Measurements from ENCODE around the gene CEMIP. TPM values are rescaled to one million over a fixed set of nuclear protein-coding genes. Genes with fewer than 3 reads are reported as not detected.

The CEMIP gene
- total and polyA plus RNA-seq, 4 donors = 11.6 to 257 (median 62.6) TPM

DNA sequence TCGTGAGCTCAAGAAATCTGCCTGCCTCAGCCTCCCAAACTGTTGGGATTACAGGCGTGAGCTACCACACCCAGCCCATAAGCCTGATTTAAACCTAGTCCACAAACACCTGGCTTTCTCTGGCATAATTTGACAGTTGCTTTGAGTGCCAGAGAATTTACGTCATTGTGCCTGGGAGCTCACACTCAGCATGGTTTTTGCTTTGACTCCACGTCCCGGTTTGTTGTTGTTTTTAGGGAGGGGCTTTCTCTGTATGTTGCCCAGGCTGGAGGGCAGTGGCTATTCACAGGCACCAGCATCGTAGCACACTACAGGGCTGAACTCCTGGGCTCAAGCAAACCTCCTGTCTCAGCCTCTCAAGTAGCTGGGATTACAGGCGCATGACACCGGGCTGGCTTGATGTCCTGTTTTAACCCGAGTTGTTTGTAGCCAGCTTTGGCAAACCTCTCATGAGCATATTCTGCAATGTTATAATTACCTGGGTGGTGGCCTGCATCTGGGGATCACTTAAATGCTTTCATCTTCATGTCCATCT is 32.7 kb downstream of the CEMIP start:
- no peak overlapping the region for H3K27ac ChIP-seq (ENCODE audit: low read depth, low read length)
- 72% methylated on average over 4 of the region's 9 CpGs for WGBS (ENCODE audit: insufficient coverage)
- H3K9me3 ChIP-seq (ENCODE audit: control insufficient read depth, insufficient read depth, low read length) = no peaks in the 10 kb centered on the region
- no peak for DNase-seq (ENCODE audit: low read depth in 4 of 6, low spot score in 6 of 6)
- H3K4me3 ChIP-seq (ENCODE audit: low read depth, low read length) = no peak overlapping the region
- H3K27me3 ChIP-seq (ENCODE audit: control insufficient read depth, insufficient read depth, low read length) = no peaks in the 10 kb centered on the region
- no peaks in the 10 kb centered on the region for H3K4me1 ChIP-seq (ENCODE audit: control insufficient read depth, insufficient read depth, low read length)
- no peaks in the 10 kb centered on the region for H3K36me3 ChIP-seq (ENCODE audit: control insufficient read depth, insufficient read depth, low read length)

DNA sequence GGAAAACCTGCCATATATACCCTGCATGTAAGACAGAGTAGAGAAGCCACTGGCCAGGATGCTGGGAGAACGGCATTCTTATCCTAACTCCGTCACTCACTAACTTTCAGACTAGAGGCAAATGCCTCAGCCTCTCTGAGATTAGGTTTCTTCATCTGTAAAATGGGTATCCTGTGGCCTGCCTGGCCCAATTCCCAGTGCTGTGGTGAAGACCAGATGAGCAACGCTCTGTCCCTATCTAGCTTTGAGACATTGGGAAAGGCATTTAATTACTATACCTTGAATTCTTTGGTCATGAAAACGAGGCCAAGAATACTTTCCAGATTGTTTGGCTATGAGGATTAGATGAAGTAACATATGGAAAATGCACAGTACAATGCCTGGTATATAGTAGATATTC is 35.9 kb downstream of the CEMIP start:
- no peak overlapping the region for H3K4me3 ChIP-seq (ENCODE audit: low read depth, low read length)
- WGBS (ENCODE audit: insufficient coverage) = 100% methylated on average over 1 of the region's 4 CpGs

DNA sequence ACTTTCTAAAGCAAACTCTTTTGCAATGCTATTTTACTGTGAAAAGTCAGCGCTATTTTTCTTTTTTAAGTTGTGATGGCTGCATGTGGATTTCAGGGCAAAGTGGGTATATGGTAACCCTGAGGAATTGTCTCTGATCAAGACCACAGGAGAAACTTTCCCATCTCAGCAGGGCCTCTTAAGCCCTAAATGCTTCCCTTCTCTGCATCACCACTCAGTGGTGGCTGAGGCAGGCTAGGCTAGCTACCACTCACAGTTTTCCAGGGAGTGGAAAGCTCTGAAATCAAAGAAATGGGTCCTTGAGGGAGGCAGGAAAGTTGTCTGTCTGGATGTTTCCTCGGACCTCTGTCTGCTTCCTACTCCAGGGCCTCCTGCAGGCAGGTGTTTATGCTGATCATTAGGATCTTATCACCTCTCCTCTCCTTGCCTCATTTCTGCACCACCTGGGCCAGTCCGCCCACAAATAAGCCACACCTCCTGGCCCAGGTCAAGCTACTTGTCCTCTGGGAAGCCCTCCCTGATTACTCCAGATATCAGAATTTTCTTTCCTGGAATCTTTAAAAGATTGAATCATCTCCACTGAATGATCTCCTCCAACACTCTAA is 37.0 kb downstream of the CEMIP start:
- H3K9me3 ChIP-seq (ENCODE audit: control insufficient read depth, insufficient read depth, low read length) = no peaks in the 10 kb centered on the region
- no peaks in the 10 kb centered on the region for H3K27me3 ChIP-seq (ENCODE audit: control insufficient read depth, insufficient read depth, low read length)
- H3K4me1 ChIP-seq (ENCODE audit: control insufficient read depth, insufficient read depth, low read length) = no peaks in the 10 kb centered on the region
- H3K27ac ChIP-seq (ENCODE audit: low read depth, low read length) = no peak overlapping the region
- 69% methylated on average over 2 of the region's 3 CpGs for WGBS (ENCODE audit: insufficient coverage)
- H3K4me3 ChIP-seq (ENCODE audit: low read depth, low read length) = no peak overlapping the region
- no peaks in the 10 kb centered on the region for H3K36me3 ChIP-seq (ENCODE audit: control insufficient read depth, insufficient read depth, low read length)
- no peak for DNase-seq (ENCODE audit: low read depth in 4 of 6, low spot score in 6 of 6)

More for the DNA sequence above, 35.9 kb downstream of the CEMIP start:
- no peaks in the 10 kb centered on the region for H3K36me3 ChIP-seq (ENCODE audit: control insufficient read depth, insufficient read depth, low read length)
- no peak overlapping the region for H3K27ac ChIP-seq (ENCODE audit: low read depth, low read length)
- no peaks in the 10 kb centered on the region for H3K9me3 ChIP-seq (ENCODE audit: control insufficient read depth, insufficient read depth, low read length)
- no peaks in the 10 kb centered on the region for H3K27me3 ChIP-seq (ENCODE audit: control insufficient read depth, insufficient read depth, low read length)
- H3K4me1 ChIP-seq (ENCODE audit: control insufficient read depth, insufficient read depth, low read length) = no peaks in the 10 kb centered on the region
- no peak for DNase-seq (ENCODE audit: low read depth in 4 of 6, low spot score in 6 of 6)

DNA sequence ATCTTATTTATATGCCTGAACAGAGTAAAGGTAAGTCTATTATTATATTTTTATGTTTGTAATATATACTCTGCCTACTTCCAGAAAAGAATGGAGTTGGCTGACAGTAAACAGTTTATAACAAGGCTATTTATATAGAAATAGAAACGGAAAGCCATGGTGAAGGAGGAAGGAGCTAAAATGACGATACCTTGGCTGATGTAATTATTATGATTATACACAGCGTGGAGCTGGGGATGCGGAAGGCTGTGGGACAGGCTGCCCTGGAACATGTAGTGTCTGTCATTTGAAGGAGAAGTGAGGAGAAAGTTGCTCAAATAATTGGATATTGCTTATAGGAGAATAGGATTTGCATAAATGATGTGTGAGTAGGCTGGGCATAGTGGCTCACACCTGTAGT is 37.8 kb downstream of the CEMIP start:
- H3K36me3 ChIP-seq (ENCODE audit: control insufficient read depth, insufficient read depth, low read length) = no peaks in the 10 kb centered on the region
- no peaks in the 10 kb centered on the region for H3K9me3 ChIP-seq (ENCODE audit: control insufficient read depth, insufficient read depth, low read length)
- DNase-seq (ENCODE audit: low read depth in 4 of 6, low spot score in 6 of 6) = no peak
- H3K4me1 ChIP-seq (ENCODE audit: control insufficient read depth, insufficient read depth, low read length) = no peaks in the 10 kb centered on the region
- no peak overlapping the region for H3K4me3 ChIP-seq (ENCODE audit: low read depth, low read length)
- H3K27ac ChIP-seq (ENCODE audit: low read depth, low read length) = no peak overlapping the region
- H3K27me3 ChIP-seq (ENCODE audit: control insufficient read depth, insufficient read depth, low read length) = no peaks in the 10 kb centered on the region
- 88% methylated on average over 4 of the region's 4 CpGs for WGBS (ENCODE audit: insufficient coverage)

DNA sequence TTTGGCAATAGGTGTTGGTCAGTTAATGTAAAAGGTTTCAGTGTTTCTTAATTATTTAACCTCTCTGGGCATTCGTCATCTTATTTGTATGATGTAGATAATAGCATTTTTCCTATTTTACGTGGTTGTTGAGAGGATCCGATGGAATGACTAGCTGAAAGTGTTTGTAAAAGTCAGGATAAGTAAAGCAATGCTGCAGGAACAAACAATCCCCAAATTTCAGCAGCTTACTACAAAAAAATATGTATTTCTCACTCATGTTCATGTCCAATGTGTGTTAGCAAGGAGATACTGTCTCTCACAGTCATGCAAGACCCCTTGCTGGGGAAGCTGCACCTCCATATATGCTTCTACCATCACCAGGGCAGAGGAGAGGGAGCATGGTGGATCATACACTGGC is 38.7 kb downstream of the CEMIP start:
- no CpG with 5 or more reads among the region's 3 CpGs for WGBS (ENCODE audit: insufficient coverage)

DNA sequence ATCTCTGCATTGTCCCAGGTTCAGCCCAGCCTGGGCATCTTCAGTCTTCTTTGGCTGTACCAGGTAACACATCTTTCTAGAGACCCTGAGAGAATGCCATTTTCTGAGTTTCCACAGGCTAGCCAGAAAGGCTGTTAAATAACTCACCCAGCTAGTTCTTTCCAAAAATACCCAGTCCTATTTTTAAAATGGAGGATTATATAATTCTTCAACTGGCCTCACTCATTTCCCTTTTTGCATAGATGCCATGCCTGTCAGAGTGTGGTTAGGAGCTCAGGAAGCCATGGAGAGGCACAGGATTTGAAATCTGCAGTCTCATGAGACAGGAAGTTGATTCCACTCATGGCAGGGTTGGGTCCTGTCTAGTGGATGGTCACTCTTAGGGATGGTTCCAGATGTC is 39.8 kb downstream of the CEMIP start:
- Histone ChIP-seq H3K36me3 (ENCODE audit: control insufficient read depth, insufficient read depth, low read length) (no peaks in the 10 kb centered on the region), H3K9me3 (ENCODE audit: control insufficient read depth, insufficient read depth, low read length) (no peaks in the 10 kb centered on the region), H3K27ac (ENCODE audit: low read depth, low read length) (no peak overlapping the region), H3K27me3 (ENCODE audit: control insufficient read depth, insufficient read depth, low read length) (no peaks in the 10 kb centered on the region), H3K4me3 (ENCODE audit: low read depth, low read length) (no peak overlapping the region), H3K4me1 (ENCODE audit: control insufficient read depth, insufficient read depth, low read length) (no peaks in the 10 kb centered on the region)
- DNase-seq (ENCODE audit: low read depth in 4 of 6, low spot score in 6 of 6) = no peak

More for the DNA sequence above, 38.7 kb downstream of the CEMIP start:
- H3K27me3 ChIP-seq (ENCODE audit: control insufficient read depth, insufficient read depth, low read length) = no peaks in the 10 kb centered on the region
- no peaks in the 10 kb centered on the region for H3K9me3 ChIP-seq (ENCODE audit: control insufficient read depth, insufficient read depth, low read length)
- no peak for DNase-seq (ENCODE audit: low read depth in 4 of 6, low spot score in 6 of 6)
- no peak overlapping the region for H3K27ac ChIP-seq (ENCODE audit: low read depth, low read length)
- no peaks in the 10 kb centered on the region for H3K4me1 ChIP-seq (ENCODE audit: control insufficient read depth, insufficient read depth, low read length)
- H3K4me3 ChIP-seq (ENCODE audit: low read depth, low read length) = no peak overlapping the region
- no peaks in the 10 kb centered on the region for H3K36me3 ChIP-seq (ENCODE audit: control insufficient read depth, insufficient read depth, low read length)

DNA sequence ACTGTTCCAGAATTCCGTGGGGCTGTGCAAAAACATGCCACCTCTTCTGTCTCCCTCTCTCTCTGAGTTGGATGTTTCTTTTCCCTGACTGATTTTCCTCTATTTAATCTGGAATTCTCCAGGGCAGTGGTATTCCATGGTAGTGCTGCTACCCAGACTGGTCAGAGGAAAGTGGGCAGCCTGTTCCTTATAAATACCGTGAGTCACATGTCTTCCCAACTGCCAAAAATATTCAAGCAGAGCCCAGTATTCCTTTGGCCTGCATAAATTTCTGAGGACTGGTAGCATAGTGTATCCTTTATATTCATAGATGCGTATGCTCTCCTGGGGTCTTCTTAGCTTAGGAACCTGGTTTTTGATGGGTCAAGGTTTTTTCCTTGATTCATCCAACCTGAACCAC is 40.9 kb downstream of the CEMIP start:
- WGBS (ENCODE audit: insufficient coverage) = 0% methylated on average over 1 of the region's 3 CpGs
- no peak for DNase-seq (ENCODE audit: low read depth in 4 of 6, low spot score in 6 of 6)
- H3K27me3 ChIP-seq (ENCODE audit: control insufficient read depth, insufficient read depth, low read length) = no peaks in the 10 kb centered on the region
- H3K4me3 ChIP-seq (ENCODE audit: low read depth, low read length) = no peak overlapping the region
- no peaks in the 10 kb centered on the region for H3K36me3 ChIP-seq (ENCODE audit: control insufficient read depth, insufficient read depth, low read length)
- no peaks in the 10 kb centered on the region for H3K9me3 ChIP-seq (ENCODE audit: control insufficient read depth, insufficient read depth, low read length)
- H3K27ac ChIP-seq (ENCODE audit: low read depth, low read length) = no peak overlapping the region
- H3K4me1 ChIP-seq (ENCODE audit: control insufficient read depth, insufficient read depth, low read length) = no peaks in the 10 kb centered on the region

DNA sequence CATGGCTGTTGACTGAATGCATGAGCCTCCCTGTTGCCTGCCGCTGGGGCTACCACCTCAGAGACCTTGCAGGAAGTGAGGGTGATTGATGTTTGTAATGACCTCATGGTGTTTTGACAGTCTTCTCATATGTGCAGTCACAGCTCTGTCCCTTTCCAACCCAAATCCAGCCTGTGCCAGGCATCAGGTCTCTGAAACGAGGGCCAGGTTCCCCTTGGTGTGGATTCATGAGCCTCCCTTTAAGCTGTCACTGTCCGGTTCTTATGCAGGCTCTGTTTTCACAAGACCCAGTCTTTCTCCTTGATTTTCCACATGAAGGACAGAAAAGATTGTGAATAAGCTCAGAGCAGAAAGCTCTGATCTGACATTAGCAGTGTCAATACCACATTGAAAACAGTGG is 43.1 kb downstream of the CEMIP start:
- WGBS (ENCODE audit: insufficient coverage) = 83% methylated on average over 3 of the region's 3 CpGs
- Histone ChIP-seq H3K36me3 (ENCODE audit: control insufficient read depth, insufficient read depth, low read length) (no peaks in the 10 kb centered on the region), H3K4me1 (ENCODE audit: control insufficient read depth, insufficient read depth, low read length) (no peaks in the 10 kb centered on the region), H3K27ac (ENCODE audit: low read depth, low read length) (no peak overlapping the region), H3K4me3 (ENCODE audit: low read depth, low read length) (no peak overlapping the region), H3K9me3 (ENCODE audit: control insufficient read depth, insufficient read depth, low read length) (no peaks in the 10 kb centered on the region), H3K27me3 (ENCODE audit: control insufficient read depth, insufficient read depth, low read length) (no peaks in the 10 kb centered on the region)
- DNase-seq (ENCODE audit: low read depth in 4 of 6, low spot score in 6 of 6) = peak in 1 of 6 donors; percentile 71

DNA sequence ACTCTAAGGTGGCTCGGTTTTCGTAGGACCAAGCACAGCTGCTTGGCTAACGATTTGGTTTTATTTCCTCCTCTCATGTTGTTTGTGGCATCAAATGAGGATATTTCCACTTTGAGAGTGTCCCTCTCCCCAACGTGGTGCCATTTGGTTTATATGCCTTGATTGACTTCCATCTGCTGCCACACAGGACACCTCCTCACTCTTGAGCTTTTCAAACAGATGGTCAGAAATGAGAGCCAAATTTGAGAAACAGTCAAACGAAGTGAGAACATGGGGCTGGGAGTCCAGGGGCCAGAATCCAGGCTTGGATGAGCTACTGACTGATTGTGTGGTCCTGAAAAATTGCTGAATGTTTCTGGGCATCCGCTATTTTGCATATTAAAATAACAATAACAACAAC is 43.5 kb downstream of the CEMIP start:
- H3K4me3 ChIP-seq (ENCODE audit: low read depth, low read length) = no peak overlapping the region
- H3K27ac ChIP-seq (ENCODE audit: low read depth, low read length) = no peak overlapping the region
- H3K36me3 ChIP-seq (ENCODE audit: control insufficient read depth, insufficient read depth, low read length) = no peaks in the 10 kb centered on the region
- H3K27me3 ChIP-seq (ENCODE audit: control insufficient read depth, insufficient read depth, low read length) = no peaks in the 10 kb centered on the region
- DNase-seq (ENCODE audit: low read depth in 4 of 6, low spot score in 6 of 6) = peak in 3 of 6 donors; percentile 13 to 95 (median 77)
- no peaks in the 10 kb centered on the region for H3K4me1 ChIP-seq (ENCODE audit: control insufficient read depth, insufficient read depth, low read length)
- H3K9me3 ChIP-seq (ENCODE audit: control insufficient read depth, insufficient read depth, low read length) = no peaks in the 10 kb centered on the region
- 86% methylated on average over 2 of the region's 6 CpGs for WGBS (ENCODE audit: insufficient coverage)

DNA sequence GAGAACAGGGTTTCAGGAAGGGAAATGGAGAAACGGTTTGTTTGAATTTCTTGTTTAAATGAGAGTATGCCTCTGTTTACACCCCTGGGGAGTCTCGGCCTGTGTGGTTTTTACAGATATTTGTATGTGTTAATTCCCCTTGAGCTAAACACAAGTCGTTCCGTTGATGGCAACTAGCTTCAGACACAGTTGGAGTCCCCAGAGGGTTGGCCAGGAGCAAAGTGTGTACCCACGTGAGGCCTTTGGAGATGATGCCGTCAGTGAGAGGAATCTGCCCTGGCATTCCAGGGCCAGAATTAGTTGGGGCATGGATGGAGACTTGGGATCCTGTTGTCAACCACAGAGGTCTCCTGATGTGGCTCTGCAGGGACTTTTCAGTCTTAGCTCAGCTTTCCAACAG is 44.0 kb downstream of the CEMIP start:
- 56% methylated on average over 6 of the region's 6 CpGs for WGBS (ENCODE audit: insufficient coverage)
- H3K27ac ChIP-seq (ENCODE audit: low read depth, low read length) = no peak overlapping the region
- no peaks in the 10 kb centered on the region for H3K27me3 ChIP-seq (ENCODE audit: control insufficient read depth, insufficient read depth, low read length)
- no peaks in the 10 kb centered on the region for H3K36me3 ChIP-seq (ENCODE audit: control insufficient read depth, insufficient read depth, low read length)
- H3K4me3 ChIP-seq (ENCODE audit: low read depth, low read length) = no peak overlapping the region
- H3K4me1 ChIP-seq (ENCODE audit: control insufficient read depth, insufficient read depth, low read length) = no peaks in the 10 kb centered on the region
- no peaks in the 10 kb centered on the region for H3K9me3 ChIP-seq (ENCODE audit: control insufficient read depth, insufficient read depth, low read length)
- peak in 1 of 6 donors; percentile 69 for DNase-seq (ENCODE audit: low read depth in 4 of 6, low spot score in 6 of 6)

All from spinal cord (tissue), 10 donors.